Measurements from ENCODE around the gene PITPNM3.

DNA sequence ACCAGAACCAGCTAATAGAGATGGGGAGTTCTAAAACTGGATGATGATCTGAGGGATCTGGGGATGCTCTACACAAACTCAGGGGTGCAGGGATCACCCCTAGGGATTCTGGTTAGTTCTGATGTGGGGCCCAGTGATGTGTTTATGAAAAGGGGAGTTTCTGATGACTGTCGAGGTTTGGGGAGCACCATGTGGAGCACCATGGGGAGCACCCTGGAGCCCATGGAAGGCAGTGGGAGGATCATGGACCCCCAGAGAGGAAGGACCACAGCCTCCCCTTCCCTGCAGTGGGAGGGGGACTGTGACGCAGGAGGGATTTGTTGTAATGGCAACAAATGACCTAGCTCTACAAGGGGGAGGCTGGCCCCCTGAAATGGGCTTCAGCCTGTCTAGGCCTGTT, 93.7 kb downstream of the PITPNM3 start:
- TF ChIP-seq POLR2A (IDR thresholded peaks at IDR 0.05) = no peak
- TF ChIP-seq, protein P1, sequence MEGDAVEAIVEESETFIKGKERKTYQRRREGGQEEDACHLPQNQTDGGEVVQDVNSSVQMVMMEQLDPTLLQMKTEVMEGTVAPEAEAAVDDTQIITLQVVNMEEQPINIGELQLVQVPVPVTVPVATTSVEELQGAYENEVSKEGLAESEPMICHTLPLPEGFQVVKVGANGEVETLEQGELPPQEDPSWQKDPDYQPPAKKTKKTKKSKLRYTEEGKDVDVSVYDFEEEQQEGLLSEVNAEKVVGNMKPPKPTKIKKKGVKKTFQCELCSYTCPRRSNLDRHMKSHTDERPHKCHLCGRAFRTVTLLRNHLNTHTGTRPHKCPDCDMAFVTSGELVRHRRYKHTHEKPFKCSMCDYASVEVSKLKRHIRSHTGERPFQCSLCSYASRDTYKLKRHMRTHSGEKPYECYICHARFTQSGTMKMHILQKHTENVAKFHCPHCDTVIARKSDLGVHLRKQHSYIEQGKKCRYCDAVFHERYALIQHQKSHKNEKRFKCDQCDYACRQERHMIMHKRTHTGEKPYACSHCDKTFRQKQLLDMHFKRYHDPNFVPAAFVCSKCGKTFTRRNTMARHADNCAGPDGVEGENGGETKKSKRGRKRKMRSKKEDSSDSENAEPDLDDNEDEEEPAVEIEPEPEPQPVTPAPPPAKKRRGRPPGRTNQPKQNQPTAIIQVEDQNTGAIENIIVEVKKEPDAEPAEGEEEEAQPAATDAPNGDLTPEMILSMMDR (IDR thresholded peaks at IDR 0.05) = no peak
